OCI-LY7 (cell line): ENCODE results near the gene SCAF1. TPM values are rescaled to one million over a fixed set of nuclear protein-coding genes. Genes with fewer than 3 reads are reported as not detected.
A peak's percentile ranks its signal among the peaks of the same experiment; 100 is the strongest.

ENCODE experiments used
- BruUV-seq: library from RNA; stranded (reverse); fragments of 400-500 nt; replicated peaks from 2 replicates; lab custom pipeline; 2021; lab: Mats Ljungman, UMichigan
- CTCF ChIA-PET: fragments of 300-600 bp; sonication (Branson Sonifier 250); formaldehyde crosslinking; loops from one replicate; lab custom pipeline; 2022; ENCODE audit warnings: antibody characterized with exemption; ENCODE audit not compliant: unreplicated experiment; lab: Charles Lee
- POLR2A ChIA-PET: fragments of 300-600 bp; sonication (Branson Sonifier 250); formaldehyde crosslinking; loops from one replicate; lab custom pipeline; 2022; ENCODE audit warnings: antibody characterized with exemption; lab: Charles Lee
- DNase-seq: peaks from one replicate; pipeline ENCODE4 v3.0.0-alpha.2; 2015; ENCODE audit warnings: low spot score
- H2AFZ ChIP-seq: fragments of 200-600 bp; sonication (generic), shearing (Covaris generic); 2 replicates; pipeline ENCODE4 v1.6.1; 2014; ENCODE audit warnings: mild to moderate bottlenecking, antibody characterized with exemption, low read length, moderate library complexity
- H3K27ac ChIP-seq: fragments of 200-600 bp; sonication (generic); 2 replicates; pipeline ENCODE4 v1.5.1; 2014; ENCODE audit warnings: mixed run types, low read depth, mild to moderate bottlenecking, moderate library complexity, low read length, inconsistent platforms; ENCODE audit not compliant: poor library complexity, severe bottlenecking
- H3K36me3 ChIP-seq: fragments of 200-600 bp; sonication (generic); 2 replicates; pipeline ENCODE4 v1.6.1; 2014; ENCODE audit warnings: mild to moderate bottlenecking, antibody characterized with exemption, low read length, moderate library complexity, mixed read lengths; ENCODE audit not compliant: insufficient read depth
- H3K4me1 ChIP-seq: fragments of 200-600 bp; sonication (generic); 2 replicates; pipeline ENCODE4 v1.5.1; 2014; ENCODE audit warnings: mild to moderate bottlenecking, low read length; ENCODE audit not compliant: insufficient read depth, poor library complexity, severe bottlenecking
- H3K4me2 ChIP-seq: fragments of 200-600 bp; sonication (generic); 2 replicates; pipeline ENCODE4 v1.6.1; 2014; ENCODE audit warnings: mild to moderate bottlenecking, low read length
- H3K4me3 ChIP-seq: fragments of 200-600 bp; sonication (generic); 2 replicates; pipeline ENCODE4 v1.5.1; 2014; ENCODE audit warnings: mild to moderate bottlenecking, low read depth, low read length; ENCODE audit not compliant: poor library complexity, severe bottlenecking
- H3K79me2 ChIP-seq: fragments of 200-600 bp; sonication (generic); 2 replicates; pipeline ENCODE4 v1.6.1; 2016; ENCODE audit warnings: low read depth, mild to moderate bottlenecking, low read length, moderate library complexity, mixed read lengths; ENCODE audit not compliant: insufficient read depth
- H3K9me2 ChIP-seq: fragments of 200-600 bp; sonication (generic); 2 replicates; pipeline ENCODE4 v1.6.1; 2016; ENCODE audit warnings: mild to moderate bottlenecking, low read length, mixed read lengths; ENCODE audit not compliant: insufficient read depth
- H3K9me3 ChIP-seq: fragments of 200-600 bp; sonication (generic); 2 replicates; pipeline ENCODE4 v1.6.1; 2014; ENCODE audit warnings: mild to moderate bottlenecking, mixed run types, low read length, mixed read lengths
- H4K20me1 ChIP-seq: fragments of 200-600 bp; sonication (generic); 2 replicates; pipeline ENCODE4 v1.6.1; 2014; ENCODE audit warnings: mild to moderate bottlenecking, antibody characterized with exemption, low read length, moderate library complexity, mixed read lengths; ENCODE audit not compliant: insufficient read depth
- EZH2phosphoT487 ChIP-seq: fragments of 200-600 bp; sonication (generic); IDR thresholded peaks from 2 replicates; pipeline ENCODE4 v1.6.1; 2018; ENCODE audit warnings: low read depth, borderline replicate concordance, mild to moderate bottlenecking, mixed run types, antibody characterized with exemption, low read length, moderate library complexity, mixed read lengths
- intact Hi-C: fragments of 100-400 bp; cut with micrococcal nuclease; formaldehyde crosslinking; loops from one replicate; pipeline ENCODE4 v1.10.0; 2022; ENCODE audit not compliant: unreplicated experiment
- total RNA-seq, 2 experiments: library from RNA; depleted of rRNA in 1 of 2; stranded (reverse); fragments of >200 nt in 1 of 2; shearing (Covaris generic) in 1 of 2; gene quantifications; 2 replicates each; pipeline ENCODE4 v1.2.3, GENCODE V29; 2014 to 2022
- TF ChIP-seq, protein P1 (sequence below): fragments of 200-600 bp; sonication (generic); conservative IDR thresholded peaks from 2 replicates; pipeline ENCODE4 v1.5.1; 2014; ENCODE audit warnings: mild to moderate bottlenecking, antibody characterized with exemption, low read length, moderate library complexity, mixed read lengths

SCAF1 gene
- total RNA-seq, 2 experiments from 2014 or later: 15.0 to 44.0 TPM

DNA sequence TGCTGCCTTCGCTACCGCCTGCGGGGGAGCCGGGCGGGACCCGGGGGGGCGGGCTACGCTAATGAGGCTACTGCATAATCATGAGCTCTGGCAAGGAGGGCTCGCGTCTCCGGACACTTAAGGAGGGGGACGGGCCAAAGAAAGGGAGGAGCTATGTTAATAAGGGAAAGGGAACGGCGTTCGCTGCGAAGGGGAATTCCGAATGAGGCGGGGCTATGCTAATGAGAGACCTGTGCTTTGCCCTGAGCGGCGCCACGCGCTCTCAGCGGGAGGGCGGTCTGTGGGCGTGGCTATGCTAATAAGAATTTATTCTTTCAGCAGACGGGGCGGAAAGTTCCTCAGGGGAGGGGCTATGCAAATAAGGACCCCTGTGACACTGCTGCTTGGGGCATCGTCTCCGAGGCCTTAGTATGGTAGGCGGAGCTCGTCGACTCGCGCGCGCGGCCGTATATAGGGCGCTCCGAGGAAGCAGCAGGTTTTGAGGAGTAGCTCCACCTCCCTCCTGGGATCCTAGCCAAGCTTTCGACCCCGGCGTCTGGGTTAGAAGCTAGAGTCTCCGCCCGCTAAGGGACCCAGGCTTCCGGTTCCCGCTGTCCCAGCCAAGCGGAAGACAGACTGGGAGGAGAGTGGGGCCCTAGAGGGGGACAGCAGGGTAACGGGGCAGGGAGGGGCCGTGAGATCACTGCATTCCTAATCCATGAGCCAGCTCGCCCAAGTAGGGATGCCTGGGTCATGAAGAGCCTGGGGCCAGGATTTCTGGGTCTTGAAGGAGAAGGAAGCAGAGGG, 1.7 kb upstream of the SCAF1 start, which contains the start of gene RRAS:
TSS of gene RRAS (minus strand) at position 31 of the 786 bp plus-strand sequence. CDS start 45 bp downstream, outside the sequence.
- Histone ChIP-seq H3K9me2 (no peaks in the 10 kb centered on the region), H3K36me3 (no peaks in the 10 kb centered on the region), H4K20me1 (no peaks in the 10 kb centered on the region; the same call in 1 of the 2 replicates), H3K27ac (peak within 1 kb of the TSS; percentile 88), H2AFZ (peak within 1 kb of the TSS; percentile 46; the same call in 1 of the 2 replicates), H3K4me2 (peak within 1 kb of the TSS; percentile 99), H3K4me3 (peak within 1 kb of the TSS; percentile 75), H3K4me1 (peaks cover 21% of the 10 kb centered on the region), H3K79me2 (peaks cover 28% of the 10 kb centered on the region), H3K9me3 (no peaks in the 10 kb centered on the region)
- no TSS peak for BruUV-seq
- POLR2A ChIA-PET: interaction anchor here (0.6 to 1.6 kb wide), 10 partner anchors 22 to 146 kb away, joined by 3 to 18 read pairs (median 4); partner anchors contain the start of genes CPT1C and PRR12
- TF ChIP-seq, protein P1, sequence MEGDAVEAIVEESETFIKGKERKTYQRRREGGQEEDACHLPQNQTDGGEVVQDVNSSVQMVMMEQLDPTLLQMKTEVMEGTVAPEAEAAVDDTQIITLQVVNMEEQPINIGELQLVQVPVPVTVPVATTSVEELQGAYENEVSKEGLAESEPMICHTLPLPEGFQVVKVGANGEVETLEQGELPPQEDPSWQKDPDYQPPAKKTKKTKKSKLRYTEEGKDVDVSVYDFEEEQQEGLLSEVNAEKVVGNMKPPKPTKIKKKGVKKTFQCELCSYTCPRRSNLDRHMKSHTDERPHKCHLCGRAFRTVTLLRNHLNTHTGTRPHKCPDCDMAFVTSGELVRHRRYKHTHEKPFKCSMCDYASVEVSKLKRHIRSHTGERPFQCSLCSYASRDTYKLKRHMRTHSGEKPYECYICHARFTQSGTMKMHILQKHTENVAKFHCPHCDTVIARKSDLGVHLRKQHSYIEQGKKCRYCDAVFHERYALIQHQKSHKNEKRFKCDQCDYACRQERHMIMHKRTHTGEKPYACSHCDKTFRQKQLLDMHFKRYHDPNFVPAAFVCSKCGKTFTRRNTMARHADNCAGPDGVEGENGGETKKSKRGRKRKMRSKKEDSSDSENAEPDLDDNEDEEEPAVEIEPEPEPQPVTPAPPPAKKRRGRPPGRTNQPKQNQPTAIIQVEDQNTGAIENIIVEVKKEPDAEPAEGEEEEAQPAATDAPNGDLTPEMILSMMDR: no peak
- TF ChIP-seq EZH2phosphoT487: no peak
- peak; percentile 100 for DNase-seq
- intact Hi-C loops: loop anchor here (1.0 to 2.0 kb wide), 2 partner anchors 36 to 50 kb away; partner anchors contain the start of gene PRR12
- CTCF ChIA-PET: interaction anchor here (0.5 to 1.7 kb wide), 4 partner anchors 36 to 288 kb away, joined by 4 to 6 read pairs (median 5); no protein-coding TSS in a partner anchor

DNA sequence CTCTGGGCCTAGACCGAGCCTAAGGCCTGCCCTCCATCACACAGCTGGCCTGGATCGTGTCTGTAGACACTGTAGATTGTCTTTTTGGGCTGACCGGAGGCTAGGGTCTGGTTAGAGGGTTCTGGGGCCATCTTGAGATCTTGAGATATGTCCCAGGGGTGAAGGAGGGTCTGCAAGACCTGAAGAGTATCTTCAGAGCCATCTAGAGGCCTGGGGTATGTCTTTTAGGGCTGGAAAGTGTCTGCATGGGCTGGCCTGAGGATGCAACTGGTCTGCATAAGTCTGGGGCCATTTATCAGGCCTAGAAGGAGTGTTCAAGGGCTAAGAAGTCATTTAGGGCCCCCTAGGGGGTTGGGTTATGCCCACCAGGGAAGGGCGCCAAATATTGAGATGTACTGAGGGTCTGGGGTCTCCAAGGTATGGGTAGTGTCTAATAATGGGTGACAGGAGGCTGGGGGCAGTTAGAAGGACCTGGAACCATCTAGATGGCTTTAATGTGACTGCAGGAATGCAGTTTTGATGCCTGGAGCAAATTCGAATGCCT, 555 bp downstream of the SCAF1 start:
- Histone ChIP-seq H2AFZ (peak overlapping the region; percentile 75; the same call in 1 of the 2 replicates), H3K9me3 (no peaks in the 10 kb centered on the region), H3K4me2 (peak overlapping the region; percentile 92), H3K4me3 (peak overlapping the region; percentile 93), H4K20me1 (no peaks in the 10 kb centered on the region; the same call in 1 of the 2 replicates), H3K36me3 (peaks cover 17% of the 10 kb centered on the region; the same call in 1 of the 2 replicates), H3K9me2 (no peaks in the 10 kb centered on the region), H3K27ac (peak overlapping the region; percentile 73), H3K79me2 (peaks cover 28% of the 10 kb centered on the region), H3K4me1 (peaks cover 21% of the 10 kb centered on the region)
- peak; percentile 57 for DNase-seq
- BruUV-seq: no TSS peak
- TF ChIP-seq, protein P1: peak; percentile 52
- TF ChIP-seq EZH2phosphoT487: no peak
- ChIA-PET POLR2A (interaction anchor here (1.1 to 1.9 kb wide), 2 partner anchors 23 to 33 kb away, joined by 4 to 6 read pairs; partner anchors contain the start of genes BCL2L12 and IRF3), CTCF (no interaction called here)
- intact Hi-C loops: no loop called here
